ENCODE data around the gene SMIM43.
"Not testable (repeated sequence)": the region's sequence is repeated elsewhere in the genome, so short reads cannot be mapped to it uniquely, and the experiment has no call there.

SMIM43 gene

GRCh38 chr4:121778991-121779628, 14.1 kb upstream of the SMIM43 start:
- DNase-seq, result no peak

GRCh38 chr4:121777625-121778024, 12.7 kb upstream of the SMIM43 start:
- no peak for DNase-seq

GRCh38 chr4:121776610-121777401, 11.8 kb upstream of the SMIM43 start:
- DNase-seq, result no peak

GRCh38 chr4:121773883-121774282, 8.9 kb upstream of the SMIM43 start:
- no peak for DNase-seq

- no peak for DNase-seq
Measured at GRCh38 chr4:121771869-121772268, 6.9 kb upstream of the SMIM43 start.

- DNase-seq, result no peak
Measured at GRCh38 chr4:121769341-121769740, 4.4 kb upstream of the SMIM43 start.

GRCh38 chr4:121767166-121767565, 2.2 kb upstream of the SMIM43 start:
- no peak for DNase-seq

- no peak for DNase-seq
Measured at GRCh38 chr4:121765971-121766538, 1.1 kb upstream of the SMIM43 start.

GRCh38 chr4:121765368-121765705, 373 bp upstream of the SMIM43 start:
- no peak for DNase-seq

- DNase-seq, result no peak
Measured at GRCh38 chr4:121764303-121764701, 662 bp downstream of the SMIM43 start.

- no peak for DNase-seq
Measured at GRCh38 chr4:121760205-121760604, 4.8 kb downstream of the SMIM43 start.

- DNase-seq, result no peak
Measured at GRCh38 chr4:121758925-121759568, 5.9 kb downstream of the SMIM43 start.

- not testable (repeated sequence) for DNase-seq
Measured at GRCh38 chr4:121752142-121752541, 12.8 kb downstream of the SMIM43 start.

GRCh38 chr4:121749225-121749624, 15.7 kb downstream of the SMIM43 start:
- no peak for DNase-seq

- no peak for DNase-seq
Measured at GRCh38 chr4:121742794-121743193, 22.2 kb downstream of the SMIM43 start.

- DNase-seq, result no peak
Measured at GRCh38 chr4:121741751-121742150, 23.2 kb downstream of the SMIM43 start.

- no peak for DNase-seq
Measured at GRCh38 chr4:121740796-121741409, 24.1 kb downstream of the SMIM43 start.

- DNase-seq, result no peak
Measured at GRCh38 chr4:121739575-121739974, 25.4 kb downstream of the SMIM43 start.

GRCh38 chr4:121738780-121739535, 26.0 kb downstream of the SMIM43 start:
- no peak for DNase-seq

- DNase-seq, result no peak
Measured at GRCh38 chr4:121737846-121738554, 27.0 kb downstream of the SMIM43 start.

- no peak for DNase-seq
Measured at GRCh38 chr4:121736735-121737351, 28.1 kb downstream of the SMIM43 start.

Measured in stimulated activated CD4-positive, alpha-beta T cell treated with anti-CD3 and anti-CD28 coated beads, Interleukin-1b, Interleukin-23, amount 100 ng/mL, for 48 hours (primary cell).